SH-SY5Y (cell line): Measurements from ENCODE around the gene CASK.

Experiments used
- GATA2 ChIP-seq: IDR thresholded peaks from 2 replicates; pipeline ENCODE4 v1.6.1; 2011; ENCODE audit warnings: mild to moderate bottlenecking, low read depth, low read length
- GATA3 ChIP-seq: IDR thresholded peaks from 2 replicates; pipeline ENCODE4 v1.6.1; 2011; ENCODE audit warnings: low read depth, mild to moderate bottlenecking, low read length, moderate library complexity

Gene CASK

GRCh38 chrX:41718481-41719235, 204.7 kb downstream of the CASK start:
- TF ChIP-seq GATA3 (no peak), GATA2 (no peak)

GRCh38 chrX:41716767-41717473, 206.4 kb downstream of the CASK start:
- TF ChIP-seq GATA3, result no peak
- no peak for TF ChIP-seq GATA2

DNA sequence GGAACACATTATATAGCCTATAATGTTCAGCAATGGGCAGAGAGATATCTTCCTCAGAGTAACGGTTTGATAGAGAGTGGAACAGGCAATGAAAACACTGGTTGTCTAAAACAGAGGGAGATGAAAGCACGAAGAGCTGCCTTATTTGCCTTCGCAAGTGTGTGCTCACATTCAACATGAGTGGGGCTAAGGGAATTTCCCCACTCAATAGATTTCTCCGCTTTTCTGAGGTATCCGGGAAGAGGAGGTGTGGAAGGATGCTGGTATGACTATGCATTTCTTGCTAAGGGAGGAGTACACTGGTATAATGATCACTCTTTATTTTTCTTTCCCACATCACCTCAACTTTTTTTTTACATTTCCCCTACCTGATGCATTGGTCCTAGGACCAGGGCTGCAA, 207.1 kb downstream of the CASK start:
- TF ChIP-seq GATA2 (no peak), GATA3 (no peak)

GRCh38 chrX:41711021-41711667, 212.2 kb downstream of the CASK start:
- TF ChIP-seq GATA2 (no peak), GATA3 (no peak)

DNA sequence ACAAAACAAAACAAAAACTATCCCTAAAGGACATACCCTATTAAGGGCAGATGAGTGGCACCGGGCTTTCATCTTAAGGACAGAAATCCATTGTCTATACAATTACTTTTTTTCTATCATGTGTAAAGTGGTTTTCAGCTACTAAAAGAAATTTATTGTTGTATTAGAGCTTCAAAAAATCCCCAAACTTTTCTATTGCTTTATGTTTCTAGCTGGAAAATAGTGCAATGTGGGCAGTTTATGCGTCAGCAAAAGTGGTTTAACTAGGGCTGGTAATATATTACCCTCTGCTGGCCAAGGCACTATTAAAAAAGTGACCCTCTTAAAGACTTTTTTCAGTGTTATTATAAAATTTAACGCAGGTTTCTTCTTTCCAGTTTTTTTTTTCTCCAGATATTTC, 214.9 kb downstream of the CASK start:
- TF ChIP-seq GATA2, result no peak

GRCh38 chrX:41707218-41707617, 216.1 kb downstream of the CASK start:
- TF ChIP-seq GATA2, result no peak
- TF ChIP-seq GATA3, result no peak

DNA sequence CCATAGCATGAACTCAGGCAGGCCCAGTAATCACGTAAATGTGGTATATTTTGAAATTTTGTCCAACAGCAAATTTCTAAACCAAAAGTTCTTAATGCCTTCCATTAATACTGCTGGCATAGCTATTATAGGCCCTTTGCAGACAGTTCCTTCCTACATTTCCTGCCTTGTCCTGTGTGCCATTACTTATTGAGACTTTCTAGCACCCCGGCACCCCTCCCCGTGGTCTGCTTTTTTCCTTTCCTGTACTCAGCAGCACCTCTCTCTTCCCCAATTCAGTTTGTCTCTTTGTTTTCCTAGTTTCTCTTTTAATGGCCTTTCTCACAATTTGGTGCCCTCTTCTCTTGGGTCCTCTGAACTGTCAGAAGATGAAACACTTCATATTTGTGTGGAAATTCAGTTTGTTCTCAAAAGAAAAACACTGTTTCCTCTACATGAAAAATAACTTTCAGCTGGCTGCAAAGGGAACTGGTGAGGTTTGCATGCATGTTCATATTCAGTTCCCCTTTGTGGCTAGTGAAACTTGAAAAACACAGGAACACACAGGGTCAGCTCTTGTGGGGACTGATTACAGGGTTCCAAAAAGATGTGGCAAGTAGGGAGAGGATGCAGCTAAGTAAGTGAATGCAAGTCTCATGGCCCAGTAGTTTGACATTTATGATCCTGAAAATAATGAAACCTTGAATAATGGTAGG, 217.5 kb downstream of the CASK start:
- TF ChIP-seq GATA2 (no peak), GATA3 (no peak)

GRCh38 chrX:41705042-41705441, 218.3 kb downstream of the CASK start:
- TF ChIP-seq GATA3, result no peak

GRCh38 chrX:41703574-41704029, 219.8 kb downstream of the CASK start:
- TF ChIP-seq GATA2 (no peak), GATA3 (no peak)

DNA sequence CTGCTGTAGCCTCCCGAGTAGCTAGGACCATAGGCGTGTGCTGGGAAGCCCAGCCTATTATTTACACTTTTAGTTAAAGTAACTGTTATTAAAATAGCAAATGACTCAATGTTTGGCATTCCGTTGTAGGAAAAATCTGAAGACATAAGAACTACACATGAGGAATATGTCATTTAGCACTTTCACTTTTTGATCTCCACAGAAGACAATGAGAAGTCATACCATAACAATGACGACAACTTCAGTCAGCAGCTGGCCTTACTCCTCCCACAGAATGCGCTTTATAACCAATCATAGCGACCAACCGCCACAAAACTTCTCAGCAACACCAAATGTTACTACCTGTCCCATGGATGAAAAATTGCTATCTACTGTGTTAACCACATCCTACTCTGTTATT, 227.9 kb downstream of the CASK start:
- no peak for TF ChIP-seq GATA3
- TF ChIP-seq GATA2, result no peak

- no peak for TF ChIP-seq GATA2
- TF ChIP-seq GATA3, result no peak
Measured at GRCh38 chrX:41693024-41693423, 230.3 kb downstream of the CASK start.

- TF ChIP-seq GATA2, result no peak
- no peak for TF ChIP-seq GATA3
Measured at GRCh38 chrX:41692162-41692749, 231.1 kb downstream of the CASK start.

- TF ChIP-seq GATA3 (no peak), GATA2 (no peak)
Measured at GRCh38 chrX:41689711-41690110, 233.6 kb downstream of the CASK start.

DNA sequence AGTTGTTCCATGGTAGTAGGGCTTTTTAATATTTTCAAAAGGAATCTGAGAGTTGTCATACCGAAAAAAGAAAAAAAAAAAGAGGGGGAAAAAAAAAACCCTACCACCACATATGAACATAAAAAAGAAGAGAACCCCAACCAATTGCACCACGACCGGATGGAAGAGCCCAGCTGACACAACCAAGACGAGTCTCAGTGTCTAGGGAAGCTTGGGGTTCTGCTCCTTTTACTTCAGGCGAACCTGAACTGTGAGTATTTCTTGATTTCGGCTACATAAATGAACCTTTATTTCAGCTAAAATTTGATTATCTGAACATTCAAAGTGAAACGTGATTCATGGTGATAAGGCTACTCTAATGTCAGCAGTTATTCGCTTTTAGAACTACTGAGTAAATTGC, 234.5 kb downstream of the CASK start, which contains the start of gene GPR34:
TSS of gene GPR34 (plus strand) at position 139 of the 400 bp plus-strand sequence. CDS start 6,661 bp downstream, outside the sequence.
- TF ChIP-seq GATA2, result no peak
- TF ChIP-seq GATA3, result no peak

DNA sequence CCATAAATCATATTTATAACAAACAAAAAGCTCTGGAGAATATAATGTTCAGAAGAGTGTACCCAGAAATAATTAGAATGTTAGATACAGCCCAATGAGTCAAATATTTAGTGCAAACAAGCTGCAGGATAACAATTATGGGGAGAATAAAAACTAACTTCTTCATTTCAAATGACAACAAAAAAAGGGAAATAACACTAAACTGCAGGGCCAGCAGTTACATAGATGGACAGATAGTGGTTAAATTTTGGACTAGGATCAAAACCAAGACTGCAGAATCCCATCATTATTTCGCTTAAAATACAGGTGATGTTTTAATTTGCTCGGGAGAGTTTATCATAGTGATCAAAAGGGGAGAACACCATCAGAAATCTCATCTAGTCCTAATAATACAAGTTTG, 235.2 kb downstream of the CASK start:
- no peak for TF ChIP-seq GATA2
- TF ChIP-seq GATA3, result no peak
